ENCODE measurements around the gene CEP104.

DNA sequence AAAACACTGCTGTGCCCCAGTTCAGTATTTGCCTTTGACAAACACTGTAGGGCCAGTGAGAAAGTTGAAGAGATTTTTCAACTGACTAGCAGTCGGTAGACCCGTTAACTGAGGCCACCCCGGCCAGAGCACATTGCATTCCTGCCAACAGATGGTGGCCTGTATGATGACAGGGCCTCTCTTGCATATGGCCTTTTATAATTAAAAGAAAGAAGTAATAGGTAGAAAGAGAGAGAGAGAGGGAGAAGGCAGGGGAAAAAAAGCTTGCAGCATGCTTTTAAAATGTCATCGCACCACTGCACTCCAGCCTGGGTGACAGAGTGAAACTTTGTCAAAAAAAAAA lies 47.8 kb upstream of the CEP104 start:
- TF ChIP-seq CTCF (IDR thresholded peaks at IDR 0.05) (no peak), POLR2A (IDR thresholded peaks at IDR 0.05) (no peak)
